Loucy (cell line): Measurements from ENCODE around the gene RPL21.

ENCODE experiments used
- CTCF ChIP-seq: fragments of 200-600 bp; sonication (generic); conservative IDR thresholded peaks from 2 replicates; pipeline ENCODE4 v1.5.1; 2014; ENCODE audit warnings: mild to moderate bottlenecking, antibody characterized with exemption, low read length
- EZH2phosphoT487 ChIP-seq: fragments of 200-600 bp; IDR thresholded peaks from 2 replicates; pipeline ENCODE4 v1.6.1; 2018; ENCODE audit warnings: antibody characterized with exemption, mild to moderate bottlenecking, moderate library complexity, borderline replicate concordance

- TF ChIP-seq CTCF, result no peak
- TF ChIP-seq EZH2phosphoT487, result no peak
Measured at GRCh38 chr13:27263438-27263837, 12.1 kb downstream of the RPL21 start.
